Activated T-helper 1 cell treated with anti-CD3 and anti-CD28 coated beads, Interleukin-12 subunit alpha, Interleukin-12 subunit beta, Interleukin-2, Interleukin-4 antibody, amounts not matched to agents 30 ng/mL and 10 ng/mL and 1 ng/mL, durations not matched to agents 14 hours and 24 hours and 36 hours (primary cell): ENCODE results near the gene MED23. TPM values are rescaled to one million over a fixed set of nuclear protein-coding genes. Genes with fewer than 3 reads are reported as not detected.

Experiments used
- DNase-seq: peaks from one replicate; pipeline ENCODE4 v3.0.0; 2021; ENCODE audit warnings: low spot score
- H3K27ac Mint-ChIP-seq: one replicate; pipeline ENCODE4 v1.8.0; 2021; ENCODE audit warnings: mild to moderate bottlenecking, mixed read lengths
- H3K27me3 Mint-ChIP-seq: one replicate; pipeline ENCODE4 v1.8.0; 2022; ENCODE audit warnings: mild to moderate bottlenecking, moderate library complexity, mixed read lengths; ENCODE audit not compliant: insufficient read depth
- H3K36me3 Mint-ChIP-seq: one replicate; pipeline ENCODE4 v1.8.0; 2021; ENCODE audit warnings: low read depth, mixed read lengths
- H3K4me1 Mint-ChIP-seq: one replicate; pipeline ENCODE4 v1.8.0; 2021; ENCODE audit warnings: low read depth, mixed read lengths
- H3K4me3 Mint-ChIP-seq: one replicate; pipeline ENCODE4 v1.8.0; 2021; ENCODE audit warnings: mild to moderate bottlenecking, moderate library complexity, mixed read lengths
- H3K9me3 Mint-ChIP-seq: one replicate; pipeline ENCODE4 v1.8.0; 2021; ENCODE audit warnings: mixed read lengths
- intact Hi-C: fragments of 100-400 bp; cut with micrococcal nuclease; formaldehyde crosslinking; loops from one replicate; pipeline ENCODE4 v1.15.1; 2024
- total RNA-seq: library from RNA; stranded (reverse); gene quantifications from 2 replicates; pipeline ENCODE4 v1.2.3, GENCODE V29; 2022

The MED23 gene, protein sequence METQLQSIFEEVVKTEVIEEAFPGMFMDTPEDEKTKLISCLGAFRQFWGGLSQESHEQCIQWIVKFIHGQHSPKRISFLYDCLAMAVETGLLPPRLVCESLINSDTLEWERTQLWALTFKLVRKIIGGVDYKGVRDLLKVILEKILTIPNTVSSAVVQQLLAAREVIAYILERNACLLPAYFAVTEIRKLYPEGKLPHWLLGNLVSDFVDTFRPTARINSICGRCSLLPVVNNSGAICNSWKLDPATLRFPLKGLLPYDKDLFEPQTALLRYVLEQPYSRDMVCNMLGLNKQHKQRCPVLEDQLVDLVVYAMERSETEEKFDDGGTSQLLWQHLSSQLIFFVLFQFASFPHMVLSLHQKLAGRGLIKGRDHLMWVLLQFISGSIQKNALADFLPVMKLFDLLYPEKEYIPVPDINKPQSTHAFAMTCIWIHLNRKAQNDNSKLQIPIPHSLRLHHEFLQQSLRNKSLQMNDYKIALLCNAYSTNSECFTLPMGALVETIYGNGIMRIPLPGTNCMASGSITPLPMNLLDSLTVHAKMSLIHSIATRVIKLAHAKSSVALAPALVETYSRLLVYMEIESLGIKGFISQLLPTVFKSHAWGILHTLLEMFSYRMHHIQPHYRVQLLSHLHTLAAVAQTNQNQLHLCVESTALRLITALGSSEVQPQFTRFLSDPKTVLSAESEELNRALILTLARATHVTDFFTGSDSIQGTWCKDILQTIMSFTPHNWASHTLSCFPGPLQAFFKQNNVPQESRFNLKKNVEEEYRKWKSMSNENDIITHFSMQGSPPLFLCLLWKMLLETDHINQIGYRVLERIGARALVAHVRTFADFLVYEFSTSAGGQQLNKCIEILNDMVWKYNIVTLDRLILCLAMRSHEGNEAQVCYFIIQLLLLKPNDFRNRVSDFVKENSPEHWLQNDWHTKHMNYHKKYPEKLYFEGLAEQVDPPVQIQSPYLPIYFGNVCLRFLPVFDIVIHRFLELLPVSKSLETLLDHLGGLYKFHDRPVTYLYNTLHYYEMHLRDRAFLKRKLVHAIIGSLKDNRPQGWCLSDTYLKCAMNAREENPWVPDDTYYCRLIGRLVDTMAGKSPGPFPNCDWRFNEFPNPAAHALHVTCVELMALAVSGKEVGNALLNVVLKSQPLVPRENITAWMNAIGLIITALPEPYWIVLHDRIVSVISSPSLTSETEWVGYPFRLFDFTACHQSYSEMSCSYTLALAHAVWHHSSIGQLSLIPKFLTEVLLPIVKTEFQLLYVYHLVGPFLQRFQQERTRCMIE (N-terminal part only)
- total RNA-seq: 34.0 and 36.3 TPM in 2 replicates

DNA sequence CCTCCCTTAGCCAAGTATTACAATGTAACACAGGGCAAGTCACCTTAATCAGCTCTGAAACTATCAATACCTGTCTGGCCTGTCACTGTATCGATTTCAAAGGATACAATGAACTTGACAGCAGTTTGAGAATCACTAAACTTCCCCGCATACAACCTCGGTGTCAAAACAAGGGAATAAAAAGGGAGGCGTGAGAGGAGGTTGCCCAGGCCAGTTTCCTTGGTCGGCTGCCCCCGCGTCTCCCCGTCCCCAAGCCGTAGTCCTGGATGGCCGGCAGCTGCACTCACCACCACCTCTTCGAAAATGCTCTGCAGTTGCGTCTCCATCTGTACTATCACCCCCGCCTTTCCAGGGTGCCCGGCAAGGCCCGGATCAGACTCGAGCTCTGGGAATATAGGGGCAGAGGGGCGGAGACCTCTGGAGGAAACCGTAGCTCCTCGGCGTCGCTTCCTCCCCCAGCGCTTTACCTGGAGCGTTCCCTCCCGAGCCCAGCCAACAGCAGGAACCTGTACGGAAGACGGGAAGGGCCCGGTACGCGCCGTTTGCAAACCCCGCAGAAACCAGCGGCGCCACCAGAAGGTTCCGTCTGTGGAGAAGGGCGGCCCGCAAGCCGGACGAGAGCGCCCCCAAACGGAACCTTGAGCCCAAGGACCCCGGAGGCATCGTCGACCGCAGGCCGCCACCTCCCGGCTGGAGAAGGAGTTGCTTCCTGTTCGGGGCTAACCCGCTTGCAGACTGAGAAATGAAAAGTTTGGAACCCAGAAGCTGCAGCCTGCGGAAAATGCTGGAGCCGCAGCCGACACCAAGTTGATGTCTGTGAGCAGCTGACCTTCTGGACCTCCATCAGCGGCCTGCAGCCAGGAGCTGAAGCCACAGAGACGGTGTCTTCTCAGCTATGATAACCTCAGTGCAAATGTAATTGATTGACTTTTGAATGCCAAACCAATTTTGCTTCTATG, at the start of gene MED23:
Gene MED23 (minus strand): TSS at position 519 of the 959 bp plus-strand sequence. CDS start 193 bp downstream, at position 326.
- Mint-ChIP-seq H3K27me3 (no peaks in the 10 kb centered on the region), H3K27ac (peak within 1 kb of the TSS; percentile 94), H3K4me1 (peaks cover 36% of the 10 kb centered on the region), H3K4me3 (peak within 1 kb of the TSS; percentile 99), H3K9me3 (no peaks in the 10 kb centered on the region), H3K36me3 (peaks cover 13% of the 10 kb centered on the region)
- DNase-seq: peak; percentile 92
- intact Hi-C loops: loop anchor here (1.0 to 10.0 kb wide), 11 partner anchors 12 to 1603 kb away; partner anchors contain the start of genes EPB41L2 and RPS12

GRCh38 chr6:131673184-131673583, 45.1 kb upstream of the MED23 start:
- no peaks in the 10 kb centered on the region for H3K4me1 Mint-ChIP-seq
- no peaks in the 10 kb centered on the region for H3K36me3 Mint-ChIP-seq
- H3K27me3 Mint-ChIP-seq: no peaks in the 10 kb centered on the region
- DNase-seq: no peak
- no peaks in the 10 kb centered on the region for H3K9me3 Mint-ChIP-seq
- H3K4me3 Mint-ChIP-seq: no peak overlapping the region
- intact Hi-C loops: no loop called here
- H3K27ac Mint-ChIP-seq: no peak overlapping the region

GRCh38 chr6:131669891-131670290, 41.8 kb upstream of the MED23 start:
- Mint-ChIP-seq H3K27me3 (peaks cover 2% of the 10 kb centered on the region), H3K4me3 (no peak overlapping the region), H3K4me1 (no peaks in the 10 kb centered on the region), H3K27ac (no peak overlapping the region), H3K36me3 (no peaks in the 10 kb centered on the region), H3K9me3 (no peaks in the 10 kb centered on the region)
- no peak for DNase-seq
- intact Hi-C loops: loop anchor here (2.0 kb wide), 1 partner anchor 15 kb away; no protein-coding TSS in a partner anchor

- no peaks in the 10 kb centered on the region for H3K36me3 Mint-ChIP-seq
- H3K4me3 Mint-ChIP-seq: no peak overlapping the region
- H3K27ac Mint-ChIP-seq: no peak overlapping the region
- DNase-seq: no peak
- H3K27me3 Mint-ChIP-seq: peaks cover 2% of the 10 kb centered on the region
- intact Hi-C loops: no loop called here
- no peaks in the 10 kb centered on the region for H3K4me1 Mint-ChIP-seq
- H3K9me3 Mint-ChIP-seq: no peaks in the 10 kb centered on the region
Observed at GRCh38 chr6:131663578-131664165, 35.6 kb upstream of the MED23 start.

DNA sequence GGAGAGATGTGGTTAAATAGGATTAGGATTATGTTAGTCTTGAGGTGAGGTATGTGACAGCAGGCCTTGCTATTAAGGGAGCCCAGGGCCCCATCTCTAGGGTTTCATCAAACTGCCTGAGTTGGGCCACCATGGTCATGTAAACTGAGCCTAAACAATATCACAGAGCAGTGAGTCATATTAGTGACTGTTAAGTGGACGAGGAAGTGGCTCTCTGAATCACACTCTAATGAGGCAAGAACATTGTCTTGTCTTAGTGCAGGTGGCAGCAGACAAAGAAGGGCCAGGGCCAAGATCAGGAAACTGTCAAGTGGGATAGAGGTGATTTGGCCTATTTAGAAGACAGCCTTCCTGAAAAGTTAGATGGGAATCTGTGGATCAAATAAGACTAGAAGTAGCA, 32.2 kb upstream of the MED23 start:
- H3K9me3 Mint-ChIP-seq: no peaks in the 10 kb centered on the region

DNA sequence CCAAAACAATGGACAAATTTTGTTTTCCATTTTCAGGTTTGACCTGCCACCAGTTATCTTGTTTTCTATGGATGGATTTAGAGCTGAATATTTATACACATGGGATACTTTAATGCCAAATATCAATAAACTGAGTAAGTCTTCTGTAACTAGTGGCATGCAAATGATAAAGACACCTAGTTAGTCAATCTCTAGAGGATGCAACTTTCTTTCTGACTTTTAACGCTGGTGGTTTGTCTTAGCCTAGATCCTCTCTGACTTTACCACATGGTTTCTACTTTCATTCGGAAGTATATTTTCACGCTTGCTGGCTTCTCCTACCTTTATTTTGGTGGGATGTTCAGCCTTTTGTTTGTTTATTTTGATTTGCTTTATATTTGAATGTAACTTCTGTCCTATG, 30.2 kb upstream of the MED23 start:
- Mint-ChIP-seq H3K4me3 (no peak overlapping the region), H3K4me1 (no peaks in the 10 kb centered on the region), H3K36me3 (no peaks in the 10 kb centered on the region), H3K27ac (no peak overlapping the region), H3K27me3 (no peaks in the 10 kb centered on the region), H3K9me3 (no peaks in the 10 kb centered on the region)
- intact Hi-C loops: no loop called here
- no peak for DNase-seq

More for the DNA sequence above, 32.2 kb upstream of the MED23 start:
- Mint-ChIP-seq H3K27me3 (no peaks in the 10 kb centered on the region), H3K36me3 (no peaks in the 10 kb centered on the region), H3K4me3 (no peak overlapping the region), H3K4me1 (no peaks in the 10 kb centered on the region), H3K27ac (no peak overlapping the region)
- no peak for DNase-seq
- intact Hi-C loops: no loop called here

GRCh38 chr6:131657630-131658111, 29.6 kb upstream of the MED23 start:
- no peaks in the 10 kb centered on the region for H3K9me3 Mint-ChIP-seq
- H3K27me3 Mint-ChIP-seq: no peaks in the 10 kb centered on the region
- intact Hi-C loops: no loop called here
- no peak overlapping the region for H3K4me3 Mint-ChIP-seq
- no peaks in the 10 kb centered on the region for H3K36me3 Mint-ChIP-seq
- no peak overlapping the region for H3K27ac Mint-ChIP-seq
- no peaks in the 10 kb centered on the region for H3K4me1 Mint-ChIP-seq
- no peak for DNase-seq

- no peaks in the 10 kb centered on the region for H3K36me3 Mint-ChIP-seq
- no peaks in the 10 kb centered on the region for H3K9me3 Mint-ChIP-seq
- intact Hi-C loops: no loop called here
Observed at GRCh38 chr6:131657222-131657621, 29.2 kb upstream of the MED23 start.

GRCh38 chr6:131656667-131657066, 28.6 kb upstream of the MED23 start:
- Mint-ChIP-seq H3K9me3 (no peaks in the 10 kb centered on the region), H3K4me1 (peaks cover 4% of the 10 kb centered on the region), H3K4me3 (no peak overlapping the region), H3K27me3 (no peaks in the 10 kb centered on the region), H3K27ac (no peak overlapping the region), H3K36me3 (no peaks in the 10 kb centered on the region)
- intact Hi-C loops: no loop called here
- no peak for DNase-seq

More at GRCh38 chr6:131657222-131657621, 29.2 kb upstream of the MED23 start:
- no peak for DNase-seq
- Mint-ChIP-seq H3K27me3 (no peaks in the 10 kb centered on the region), H3K27ac (no peak overlapping the region), H3K4me1 (no peaks in the 10 kb centered on the region), H3K4me3 (no peak overlapping the region)

DNA sequence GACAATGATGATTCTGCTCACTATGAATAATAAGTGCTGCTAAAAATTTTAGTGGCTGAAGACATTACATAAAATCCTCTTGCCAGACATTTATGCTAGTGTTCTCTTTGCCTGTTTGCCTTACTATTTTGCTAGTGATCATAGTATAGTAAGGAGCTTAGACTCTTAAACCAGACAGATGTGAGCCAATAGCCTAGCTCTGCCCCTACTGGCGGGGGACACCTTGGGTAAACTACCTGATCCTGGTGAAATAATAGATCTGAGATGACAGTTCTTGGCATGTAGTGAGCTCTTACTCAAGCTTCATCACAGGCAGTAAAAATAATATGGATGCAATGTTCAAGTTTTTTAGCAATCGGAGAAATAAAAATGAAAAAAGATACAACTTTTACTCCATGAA, 27.9 kb upstream of the MED23 start:
- no peak overlapping the region for H3K27ac Mint-ChIP-seq
- peaks cover 8% of the 10 kb centered on the region for H3K4me1 Mint-ChIP-seq
- no peak for DNase-seq
- H3K9me3 Mint-ChIP-seq: no peaks in the 10 kb centered on the region
- peaks cover 3% of the 10 kb centered on the region for H3K27me3 Mint-ChIP-seq
- no peak overlapping the region for H3K4me3 Mint-ChIP-seq
- intact Hi-C loops: loop anchor here (2.0 kb wide), 1 partner anchor 13 kb away; no protein-coding TSS in a partner anchor
- no peaks in the 10 kb centered on the region for H3K36me3 Mint-ChIP-seq

DNA sequence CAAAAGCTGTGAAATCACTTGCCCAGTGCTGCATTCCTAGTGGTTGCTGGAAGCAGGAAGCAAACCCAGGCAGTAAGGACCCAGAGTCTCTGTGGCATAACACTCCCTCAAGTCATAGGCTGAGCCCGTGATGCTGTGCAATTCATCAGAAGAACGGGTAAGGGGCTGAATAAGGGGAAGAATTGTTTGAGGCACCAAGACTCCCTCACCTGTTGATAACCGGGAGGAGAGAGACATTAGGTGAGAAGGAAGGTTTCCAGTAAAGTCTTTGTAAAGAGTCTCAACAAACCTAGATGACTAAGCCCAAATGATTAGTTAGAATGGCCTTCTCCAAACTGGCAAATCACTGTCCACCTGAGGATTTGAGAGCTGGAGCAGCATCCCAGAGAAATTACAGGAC, 27.3 kb upstream of the MED23 start:
- H3K27me3 Mint-ChIP-seq: peaks cover 3% of the 10 kb centered on the region
- intact Hi-C loops: loop anchor here (2.0 kb wide), 1 partner anchor 13 kb away; no protein-coding TSS in a partner anchor
- no peak overlapping the region for H3K4me3 Mint-ChIP-seq
- no peak for DNase-seq
- peaks cover 8% of the 10 kb centered on the region for H3K4me1 Mint-ChIP-seq
- no peak overlapping the region for H3K27ac Mint-ChIP-seq
- no peaks in the 10 kb centered on the region for H3K9me3 Mint-ChIP-seq
- no peaks in the 10 kb centered on the region for H3K36me3 Mint-ChIP-seq
